Neuron (in vitro differentiated cells): ENCODE measurements around the gene TMEM135.
"Not testable (repeated sequence)": the region's sequence is repeated elsewhere in the genome, so short reads cannot be mapped to it uniquely, and the experiment has no call there.

Experiments used
- H2AFZ ChIP-seq: one replicate; pipeline ENCODE4 v1.6.1; 2013; ENCODE audit warnings: low read depth, mild to moderate bottlenecking, inconsistent platforms, low read length, moderate library complexity
- H3K27me3 ChIP-seq: one replicate; pipeline ENCODE4 v1.6.1; 2013; ENCODE audit warnings: low read length; ENCODE audit not compliant: insufficient read depth
- H3K36me3 ChIP-seq: one replicate; pipeline ENCODE4 v1.6.1; 2013; ENCODE audit warnings: low read length; ENCODE audit not compliant: insufficient read depth
- H3K4me1 ChIP-seq: one replicate; pipeline ENCODE4 v1.6.1; 2013; ENCODE audit warnings: low read length; ENCODE audit not compliant: insufficient read depth
- H3K4me3 ChIP-seq: 2 replicates; pipeline ENCODE4 v1.5.1; 2013; ENCODE audit warnings: mild to moderate bottlenecking, low read length, moderate library complexity
- H3K9me3 ChIP-seq: one replicate; pipeline ENCODE4 v1.6.1; 2013; ENCODE audit warnings: low read length

The TMEM135 gene

DNA sequence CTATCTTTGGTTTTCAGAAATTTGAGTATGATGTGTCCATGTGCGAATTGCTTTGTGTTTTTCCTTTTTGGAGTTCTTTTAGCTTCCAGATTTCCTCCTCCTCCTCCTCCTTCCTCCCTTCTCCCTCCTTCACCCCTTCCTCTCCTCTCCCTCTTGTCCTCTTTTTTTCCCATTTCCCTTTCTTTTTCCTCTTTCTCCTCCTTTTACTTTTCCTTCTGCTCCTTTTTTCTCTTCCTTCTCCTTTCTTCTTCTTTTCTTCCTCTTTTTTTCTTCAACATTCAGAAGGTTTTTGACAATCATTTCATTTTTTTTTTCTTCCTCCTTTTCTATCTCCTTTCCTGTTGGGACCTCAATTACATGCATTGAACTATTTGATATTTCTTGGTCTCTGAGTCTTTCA lies 104.9 kb downstream of the TMEM135 start:
- Histone ChIP-seq H3K9me3 (peaks cover 1% of the 10 kb centered on the region), H2AFZ (no peak overlapping the region), H3K4me1 (peaks cover 4% of the 10 kb centered on the region), H3K4me3 (no peak overlapping the region), H3K36me3 (no peaks in the 10 kb centered on the region), H3K27me3 (no peaks in the 10 kb centered on the region)

DNA sequence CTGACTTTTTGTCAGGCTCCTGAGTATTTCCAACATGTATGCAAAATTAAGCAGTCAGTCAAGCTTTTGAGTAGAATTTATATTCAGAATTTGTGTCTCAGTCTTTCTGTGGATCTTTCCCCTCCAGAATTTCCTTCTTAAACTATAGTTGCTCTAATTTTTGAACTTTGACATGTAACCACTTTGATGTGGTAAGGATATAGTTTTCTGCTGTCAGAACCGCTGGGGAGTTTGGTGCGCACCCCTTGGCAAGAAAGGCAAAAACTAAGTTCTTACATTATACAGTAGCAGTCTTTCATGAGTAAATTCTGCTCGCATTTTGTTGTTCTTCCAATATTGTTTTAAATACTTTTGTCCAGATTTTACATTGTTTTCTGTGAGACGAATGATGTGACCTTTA lies 105.9 kb downstream of the TMEM135 start:
- H3K9me3 ChIP-seq, result peaks cover 1% of the 10 kb centered on the region
- H3K4me1 ChIP-seq, result peaks cover 11% of the 10 kb centered on the region
- H3K36me3 ChIP-seq, result no peaks in the 10 kb centered on the region
- H3K27me3 ChIP-seq, result no peaks in the 10 kb centered on the region
- H3K4me3 ChIP-seq, result no peak overlapping the region
- H2AFZ ChIP-seq, result no peak overlapping the region

DNA sequence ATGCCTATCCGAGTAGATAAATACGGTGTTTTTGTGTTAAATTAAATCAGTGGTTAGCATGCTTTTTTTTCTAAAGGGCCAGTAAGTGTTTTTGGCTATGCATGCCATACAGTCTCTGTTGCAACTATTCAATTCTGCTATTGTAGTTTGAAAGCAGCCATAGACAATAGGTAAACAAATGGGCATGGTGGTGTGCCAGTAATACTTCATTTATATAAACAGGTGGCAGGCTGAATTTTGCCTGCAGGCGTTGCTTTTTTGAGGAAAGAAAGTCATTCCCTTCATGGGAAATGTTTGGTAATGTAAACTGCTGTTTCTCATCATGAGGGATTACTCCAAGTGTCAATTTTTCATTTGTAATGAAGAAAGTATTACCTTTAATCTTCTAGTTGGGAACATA lies 106.5 kb downstream of the TMEM135 start:
- H3K4me1 ChIP-seq, result peaks cover 17% of the 10 kb centered on the region
- H2AFZ ChIP-seq, result no peak overlapping the region
- H3K4me3 ChIP-seq, result no peak overlapping the region
- no peaks in the 10 kb centered on the region for H3K36me3 ChIP-seq
- no peaks in the 10 kb centered on the region for H3K27me3 ChIP-seq
- peaks cover 1% of the 10 kb centered on the region for H3K9me3 ChIP-seq

DNA sequence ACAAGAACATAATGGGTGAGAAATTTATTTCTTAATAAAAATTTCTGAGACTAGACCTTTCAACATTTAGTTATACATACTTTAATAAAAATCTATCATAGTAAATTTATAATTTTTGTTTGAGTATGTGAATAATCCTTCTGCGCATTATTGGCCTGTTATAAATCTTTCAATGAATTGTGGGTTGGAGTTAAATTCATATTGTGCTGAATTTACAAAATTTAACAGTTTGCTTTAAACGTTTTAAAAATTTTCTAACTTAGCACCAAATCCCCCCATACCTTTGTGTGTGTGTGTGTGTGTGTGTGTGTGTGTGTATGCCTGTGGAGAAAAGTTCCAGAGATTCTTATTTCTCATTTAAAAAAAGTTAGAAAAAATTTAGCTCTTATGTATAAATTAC lies 111.0 kb downstream of the TMEM135 start:
- Histone ChIP-seq H3K36me3 (no peaks in the 10 kb centered on the region), H2AFZ (no peak overlapping the region), H3K27me3 (no peaks in the 10 kb centered on the region), H3K4me3 (no peak overlapping the region), H3K9me3 (no peaks in the 10 kb centered on the region), H3K4me1 (peaks cover 19% of the 10 kb centered on the region)

DNA sequence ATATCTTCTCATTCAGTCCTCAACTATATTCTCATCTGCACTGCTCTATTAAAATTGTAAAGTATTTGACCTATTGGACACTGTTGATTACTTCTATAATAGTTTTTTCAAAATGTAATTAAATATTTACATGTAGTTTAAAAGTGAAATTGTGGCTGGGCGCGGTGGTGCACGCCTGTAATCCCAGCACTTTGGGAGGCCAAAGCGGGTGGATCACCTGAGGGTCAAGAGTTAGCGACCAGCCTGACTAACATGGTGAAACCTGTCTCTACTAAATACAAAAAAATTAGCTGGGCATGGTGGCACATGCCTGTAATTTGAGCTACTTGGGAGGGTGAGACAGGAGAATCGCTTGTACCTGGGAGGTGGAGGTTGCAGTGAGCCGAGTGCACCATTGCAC lies 112.0 kb downstream of the TMEM135 start:
- H3K4me1 ChIP-seq, result peaks cover 15% of the 10 kb centered on the region
- H3K4me3 ChIP-seq, H2AFZ ChIP-seq, H3K27me3 ChIP-seq, H3K36me3 ChIP-seq, H3K9me3 ChIP-seq: not testable (repeated sequence)

DNA sequence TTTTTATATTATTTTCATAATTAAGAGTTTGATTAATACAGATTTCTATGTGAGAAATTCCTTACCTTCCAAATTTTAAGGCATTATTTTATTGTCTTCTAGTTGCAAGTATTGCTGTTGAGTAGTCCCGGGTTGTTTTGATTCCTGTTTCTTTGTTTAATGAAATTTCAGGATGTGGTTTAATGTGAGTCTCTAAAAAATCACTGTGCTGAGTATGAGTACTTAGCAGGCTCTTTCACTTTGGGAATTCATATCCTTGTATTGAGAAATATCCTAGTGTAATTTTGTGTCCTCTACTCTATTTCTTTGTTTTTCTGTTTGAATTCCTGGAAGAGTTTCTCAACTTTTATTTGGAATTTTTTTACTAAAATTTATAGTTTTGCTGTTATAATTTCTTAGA lies 113.2 kb downstream of the TMEM135 start:
- Histone ChIP-seq H3K4me3 (no peak overlapping the region), H3K36me3 (no peaks in the 10 kb centered on the region), H3K27me3 (no peaks in the 10 kb centered on the region), H3K4me1 (peaks cover 19% of the 10 kb centered on the region), H2AFZ (no peak overlapping the region), H3K9me3 (no peaks in the 10 kb centered on the region)

DNA sequence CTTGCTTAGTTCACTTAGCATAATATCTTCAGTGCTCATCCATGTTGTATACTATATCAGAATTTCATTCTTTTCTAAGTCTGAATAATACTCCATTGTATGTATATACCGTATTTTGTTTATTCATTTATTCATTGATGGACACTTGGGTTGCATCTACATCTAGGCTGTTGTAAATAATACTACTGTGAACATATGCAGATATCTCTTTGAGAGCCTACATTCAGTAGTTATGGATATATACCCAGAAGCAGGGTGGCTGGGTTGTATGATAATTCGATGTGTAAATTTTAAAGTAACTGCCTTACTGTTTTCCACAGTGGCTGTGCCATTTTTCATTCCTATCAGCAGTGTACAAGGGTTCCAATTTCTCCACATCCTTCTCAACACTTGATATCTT lies 116.5 kb downstream of the TMEM135 start:
- Histone ChIP-seq H3K4me3 (no peak overlapping the region), H3K27me3 (no peaks in the 10 kb centered on the region), H3K9me3 (no peaks in the 10 kb centered on the region), H3K4me1 (peaks cover 7% of the 10 kb centered on the region), H3K36me3 (no peaks in the 10 kb centered on the region), H2AFZ (no peak overlapping the region)

DNA sequence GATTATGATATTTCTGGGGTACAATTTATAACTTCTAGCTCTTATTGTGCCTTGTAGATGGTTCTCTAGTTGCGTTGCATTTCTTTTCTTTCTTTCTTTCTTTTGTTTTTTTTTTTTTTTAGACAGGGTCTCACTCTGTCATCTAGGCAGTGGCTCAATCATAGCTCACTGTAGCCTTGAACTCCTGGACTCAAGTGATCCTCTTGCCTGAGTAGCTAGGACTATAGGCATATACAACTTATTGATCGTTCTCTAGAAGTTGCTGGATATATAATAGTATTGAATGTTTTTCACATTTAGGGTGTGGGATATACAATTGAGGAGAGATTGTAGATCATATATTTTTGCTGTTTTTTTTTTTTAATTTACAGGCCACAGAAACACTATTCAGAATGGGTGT lies 119.2 kb downstream of the TMEM135 start:
- H3K36me3 ChIP-seq, result no peaks in the 10 kb centered on the region
- H2AFZ ChIP-seq, result no peak overlapping the region
- no peaks in the 10 kb centered on the region for H3K9me3 ChIP-seq
- H3K27me3 ChIP-seq, result no peaks in the 10 kb centered on the region
- peaks cover 5% of the 10 kb centered on the region for H3K4me1 ChIP-seq
- H3K4me3 ChIP-seq, result no peak overlapping the region

DNA sequence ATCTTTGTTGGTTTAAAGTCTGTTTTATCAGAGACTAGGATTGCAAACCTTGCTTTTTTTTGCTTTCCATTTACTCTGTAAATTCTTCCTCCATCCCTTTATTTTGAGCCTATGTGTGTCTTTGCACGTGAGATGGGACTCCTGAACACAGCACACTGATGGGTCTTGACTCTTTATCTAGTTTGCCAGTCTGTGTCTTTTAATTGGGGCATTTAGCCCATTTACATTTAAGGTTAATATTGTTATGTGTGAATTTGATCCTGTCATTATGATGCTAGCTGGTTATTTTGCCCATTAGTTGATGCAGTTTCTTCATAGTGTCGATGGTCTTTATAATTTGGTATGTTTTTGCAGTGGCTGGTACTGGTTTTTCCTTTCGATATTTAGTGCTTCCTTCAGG lies 131.3 kb downstream of the TMEM135 start:
- not testable (repeated sequence) for H2AFZ ChIP-seq, H3K27me3 ChIP-seq, H3K4me3 ChIP-seq, H3K36me3 ChIP-seq, H3K9me3 ChIP-seq, H3K4me1 ChIP-seq

DNA sequence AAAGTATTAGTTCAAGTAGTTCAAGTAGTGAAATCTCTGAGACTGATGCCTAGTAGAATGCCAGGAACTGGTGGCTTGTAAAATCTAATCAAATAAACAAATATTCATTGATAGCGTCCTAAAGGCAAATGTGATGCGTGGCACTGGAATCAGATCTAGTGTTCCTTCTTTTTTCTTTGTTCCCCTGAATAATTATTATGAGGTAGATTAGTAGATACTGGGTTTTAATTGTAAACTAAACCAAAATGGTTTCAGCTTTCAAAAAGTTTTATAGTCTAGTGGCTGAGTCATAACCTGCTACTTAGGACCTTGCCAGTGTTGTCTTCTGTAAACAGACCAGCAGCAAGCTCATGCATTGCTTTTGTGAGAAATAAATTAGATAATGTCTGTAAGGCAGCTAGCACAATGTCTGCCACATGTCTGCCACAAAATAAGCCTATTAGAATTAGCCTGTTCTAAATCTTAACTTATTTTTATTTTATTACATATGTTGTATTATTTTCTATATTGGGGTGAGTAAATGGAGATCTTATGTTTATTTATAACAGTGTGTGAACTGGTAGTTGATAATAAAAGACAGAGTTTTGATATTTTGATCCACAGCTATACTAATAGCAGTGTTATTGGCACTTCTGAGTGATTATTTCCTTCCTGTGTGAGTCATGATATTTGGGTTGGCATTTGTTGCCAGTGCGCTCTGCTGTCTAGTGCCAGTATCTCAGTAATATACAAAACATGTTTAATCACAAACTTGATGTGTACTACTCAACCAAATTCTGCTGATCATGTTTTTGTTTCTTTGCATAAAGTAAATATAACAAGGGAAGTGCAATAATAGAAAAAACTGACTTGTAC lies 135.7 kb downstream of the TMEM135 start:
- Histone ChIP-seq H2AFZ (no peak overlapping the region), H3K36me3 (no peaks in the 10 kb centered on the region), H3K9me3 (no peaks in the 10 kb centered on the region), H3K4me3 (no peak overlapping the region), H3K4me1 (no peaks in the 10 kb centered on the region), H3K27me3 (no peaks in the 10 kb centered on the region)

DNA sequence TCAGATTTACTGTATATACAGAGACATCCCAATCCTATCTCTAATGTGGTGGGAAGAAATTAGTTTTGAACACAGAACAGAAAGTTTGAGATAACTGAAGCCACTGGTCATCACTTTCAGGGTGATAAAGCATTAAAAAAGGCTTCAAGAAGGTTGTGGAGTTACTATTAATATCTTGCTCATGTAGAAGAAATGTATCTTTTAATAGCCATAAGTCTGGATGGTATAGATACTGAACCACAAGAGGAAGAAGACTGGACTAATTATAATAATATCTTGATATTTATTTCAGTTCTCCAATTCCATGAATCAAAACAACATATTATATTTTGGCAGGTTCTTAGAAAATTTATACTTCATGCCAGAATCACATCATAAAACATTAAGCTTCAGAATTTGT lies 137.1 kb downstream of the TMEM135 start:
- Histone ChIP-seq H2AFZ (no peak overlapping the region), H3K4me1 (no peaks in the 10 kb centered on the region), H3K9me3 (no peaks in the 10 kb centered on the region), H3K4me3 (no peak overlapping the region), H3K36me3 (no peaks in the 10 kb centered on the region), H3K27me3 (no peaks in the 10 kb centered on the region)

DNA sequence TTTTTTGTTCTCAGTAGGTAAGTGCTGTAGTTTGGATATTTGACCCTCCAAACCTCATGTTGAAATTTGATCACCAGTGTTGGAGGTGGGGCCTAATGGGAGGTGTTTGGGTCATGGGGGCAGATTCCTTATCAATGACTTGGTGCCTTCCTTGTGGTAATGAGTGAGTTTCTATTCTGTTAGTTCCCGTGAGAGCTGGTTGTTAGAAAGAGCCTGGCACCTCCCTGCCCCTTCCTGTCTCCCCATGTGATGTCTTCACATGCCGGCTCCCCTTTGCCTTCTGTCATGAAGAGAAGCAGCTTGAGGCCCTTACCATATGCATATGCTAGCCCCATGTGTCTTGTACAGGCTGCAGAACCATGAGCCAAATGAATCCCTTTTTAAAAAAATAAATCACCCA lies 138.3 kb downstream of the TMEM135 start:
- no peaks in the 10 kb centered on the region for H3K4me1 ChIP-seq
- H3K4me3 ChIP-seq, result no peak overlapping the region
- H3K9me3 ChIP-seq, result no peaks in the 10 kb centered on the region
- no peaks in the 10 kb centered on the region for H3K36me3 ChIP-seq
- no peaks in the 10 kb centered on the region for H3K27me3 ChIP-seq
- H2AFZ ChIP-seq, result no peak overlapping the region

DNA sequence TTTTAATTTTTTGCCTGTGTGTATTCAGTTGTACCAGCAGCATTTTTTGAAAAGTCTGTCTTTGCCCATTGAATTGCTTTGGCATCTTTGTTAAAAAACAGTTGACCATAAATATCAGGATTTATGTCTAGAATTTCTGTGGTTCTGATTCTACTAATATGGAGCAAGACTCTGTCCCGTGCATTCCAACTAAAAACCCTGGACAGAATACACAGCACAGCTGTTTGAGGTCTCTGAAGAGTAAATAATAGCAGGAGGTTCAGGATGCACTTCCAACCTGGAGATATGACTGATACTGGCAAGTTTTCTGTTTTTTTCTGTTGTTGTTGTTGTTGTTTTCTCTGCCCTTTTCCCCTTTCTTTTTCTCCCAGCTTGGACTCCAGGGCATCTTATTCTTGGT lies 141.9 kb downstream of the TMEM135 start:
- Histone ChIP-seq H3K27me3 (no peaks in the 10 kb centered on the region), H3K36me3 (no peaks in the 10 kb centered on the region), H3K4me1 (no peaks in the 10 kb centered on the region), H3K4me3 (no peak overlapping the region), H3K9me3 (no peaks in the 10 kb centered on the region), H2AFZ (no peak overlapping the region)

DNA sequence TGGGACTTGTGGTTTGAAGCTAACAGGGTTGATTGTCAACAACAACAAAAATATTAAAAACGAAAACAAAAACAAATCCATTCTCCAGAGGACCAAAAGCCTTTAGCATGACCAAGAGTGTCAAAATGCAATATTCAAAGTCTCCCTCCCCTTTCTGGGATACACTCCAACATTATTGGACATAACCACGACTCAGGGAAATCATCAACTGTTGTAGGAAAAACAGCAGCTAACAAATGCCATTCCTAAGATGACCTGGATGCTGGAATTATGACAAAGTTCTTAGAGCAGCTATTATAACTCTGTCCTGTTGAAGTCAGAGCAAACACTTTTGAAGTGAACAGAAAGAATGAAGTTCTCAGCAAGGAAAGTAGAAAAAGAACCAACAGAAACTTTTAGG lies 143.0 kb downstream of the TMEM135 start:
- Histone ChIP-seq H2AFZ (no peak overlapping the region), H3K27me3 (no peaks in the 10 kb centered on the region), H3K4me3 (no peak overlapping the region), H3K4me1 (no peaks in the 10 kb centered on the region), H3K36me3 (no peaks in the 10 kb centered on the region), H3K9me3 (no peaks in the 10 kb centered on the region)
